Measurements from ENCODE around the gene LMF1.

GRCh38 chr16:998615-999014, 27.8 kb upstream of the LMF1 start:
- TF ChIP-seq CTCF (IDR thresholded peaks at IDR 0.05) (no peak), EZH2 (IDR thresholded peaks at IDR 0.05; ENCODE audit: borderline replicate concordance, insufficient read depth, low read depth, low read length, poor library complexity, severe bottlenecking) (no peak)

All from B cell (primary cell).